Measurements from ENCODE around the gene EAF1.
"Not testable (repeated sequence)": the region's sequence is repeated elsewhere in the genome, so short reads cannot be mapped to it uniquely, and the experiment has no call there.

Gene EAF1

DNA sequence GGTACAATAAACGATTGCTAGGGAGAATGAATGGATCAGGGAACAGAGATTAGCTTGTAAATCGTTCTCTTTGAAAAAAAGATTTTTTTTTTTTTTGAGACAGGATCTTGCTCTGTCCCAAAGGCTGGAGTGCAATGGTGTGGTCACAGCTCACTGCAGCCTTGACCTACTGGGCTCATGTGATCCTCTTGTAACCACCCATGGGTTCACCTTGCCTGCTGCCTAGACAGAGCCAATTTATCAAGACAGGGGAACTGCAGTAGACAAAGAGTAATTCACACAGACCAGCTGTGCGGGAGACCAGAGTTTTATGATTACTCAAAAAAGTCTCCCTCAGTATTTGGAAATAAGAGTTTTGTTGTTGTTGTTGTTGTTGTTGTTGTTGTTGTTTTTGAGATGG is 39.7 kb upstream of the EAF1 start:
- 91% methylated on average over 3 of the region's 3 CpGs for WGBS
- Histone ChIP-seq H3K27ac (ENCODE audit: low read depth, low read length) (no peak overlapping the region), H3K4me1 (ENCODE audit: insufficient read depth, low read length) (no peaks in the 10 kb centered on the region), H3K36me3 (ENCODE audit: insufficient read depth, low read length) (no peaks in the 10 kb centered on the region), H3K9ac (ENCODE audit: low read depth, low read length) (no peak overlapping the region), H3K27me3 (ENCODE audit: insufficient read depth, low read length) (no peaks in the 10 kb centered on the region), H3K4me3 (ENCODE audit: low read length) (no peak overlapping the region), H3K9me3 (ENCODE audit: insufficient read depth, low read depth, low read length) (peaks cover 6% of the 10 kb centered on the region; the same call in 1 of the 2 replicates)

DNA sequence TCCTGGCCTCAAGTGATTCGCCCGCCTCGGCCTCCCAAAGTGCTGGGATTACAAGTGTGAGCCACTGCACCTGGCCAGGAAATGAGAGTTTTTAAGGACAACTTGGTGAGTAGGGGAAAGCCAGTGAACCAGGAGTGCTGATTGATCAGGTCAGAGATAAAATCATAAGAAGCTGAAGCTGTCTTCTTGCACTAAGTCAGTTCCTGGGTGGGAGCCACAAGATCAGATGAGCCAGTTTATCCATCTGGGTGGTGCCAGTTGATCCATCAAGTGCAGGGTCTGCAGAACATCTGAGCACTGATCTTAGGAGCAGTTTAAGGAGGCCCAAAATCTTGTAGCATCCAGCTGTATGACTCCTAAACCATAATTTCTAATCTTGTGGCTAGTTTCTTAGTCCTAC is 39.1 kb upstream of the EAF1 start:
- not testable (repeated sequence) for H3K36me3 ChIP-seq (ENCODE audit: insufficient read depth, low read length); H3K27ac ChIP-seq (ENCODE audit: low read depth, low read length); H3K4me1 ChIP-seq (ENCODE audit: insufficient read depth, low read length); H3K9ac ChIP-seq (ENCODE audit: low read depth, low read length); H3K4me3 ChIP-seq (ENCODE audit: low read length); H3K27me3 ChIP-seq (ENCODE audit: insufficient read depth, low read length); H3K9me3 ChIP-seq (ENCODE audit: insufficient read depth, low read depth, low read length)
- 95% methylated on average over 3 of the region's 3 CpGs for whole genome bisulfite sequencing

DNA sequence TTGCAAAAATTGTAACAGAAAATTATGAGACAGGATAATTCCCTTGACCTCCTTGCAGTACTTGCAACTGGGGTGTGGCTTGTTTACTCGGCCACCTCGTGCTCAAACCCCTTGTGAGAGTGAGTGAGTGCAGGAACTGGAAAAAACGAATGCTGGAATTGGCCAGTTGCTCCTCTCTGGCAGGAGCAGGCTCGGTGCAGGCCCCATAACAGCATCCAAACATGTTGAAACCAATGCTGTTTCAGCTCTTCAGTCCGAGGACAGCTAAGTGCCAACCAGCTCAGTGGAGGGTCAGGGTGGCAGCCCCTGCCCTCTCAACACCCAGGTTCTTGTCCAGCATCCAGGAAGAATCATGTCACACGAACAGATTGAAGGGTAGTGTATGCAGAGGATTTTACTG is 36.9 kb upstream of the EAF1 start:
- no peak overlapping the region for H3K9ac ChIP-seq (ENCODE audit: low read depth, low read length)
- H3K36me3 ChIP-seq (ENCODE audit: insufficient read depth, low read length): no peaks in the 10 kb centered on the region
- no peak overlapping the region for H3K27ac ChIP-seq (ENCODE audit: low read depth, low read length)
- peaks cover 6% of the 10 kb centered on the region; the same call in 1 of the 2 replicates for H3K9me3 ChIP-seq (ENCODE audit: insufficient read depth, low read depth, low read length)
- no peaks in the 10 kb centered on the region for H3K4me1 ChIP-seq (ENCODE audit: insufficient read depth, low read length)
- H3K4me3 ChIP-seq (ENCODE audit: low read length): no peak overlapping the region
- 70% methylated on average over 6 of the region's 6 CpGs for WGBS
- no peaks in the 10 kb centered on the region for H3K27me3 ChIP-seq (ENCODE audit: insufficient read depth, low read length)

DNA sequence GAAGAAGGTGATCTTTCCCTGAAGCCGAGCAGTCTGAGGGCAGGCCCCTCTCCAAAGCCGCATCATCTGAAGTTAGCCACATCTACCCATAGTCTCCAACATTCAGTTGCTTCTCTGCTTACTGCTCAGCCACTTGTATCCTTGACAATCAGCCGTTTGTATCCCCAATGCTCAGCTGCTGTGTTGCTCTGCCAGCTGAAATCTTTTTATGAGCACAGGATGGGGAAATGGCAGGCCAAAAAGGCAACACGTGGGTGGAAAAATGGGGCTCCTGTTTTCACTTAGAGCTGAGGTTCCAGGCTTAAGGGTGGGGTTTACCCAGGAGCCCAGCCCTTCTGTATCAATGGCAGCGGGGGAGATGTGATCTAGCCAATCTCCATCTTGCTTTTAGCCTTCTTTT is 36.4 kb upstream of the EAF1 start:
- no peak overlapping the region for H3K9ac ChIP-seq (ENCODE audit: low read depth, low read length)
- no peak overlapping the region for H3K27ac ChIP-seq (ENCODE audit: low read depth, low read length)
- H3K36me3 ChIP-seq (ENCODE audit: insufficient read depth, low read length): no peaks in the 10 kb centered on the region
- H3K27me3 ChIP-seq (ENCODE audit: insufficient read depth, low read length): no peaks in the 10 kb centered on the region
- H3K9me3 ChIP-seq (ENCODE audit: insufficient read depth, low read depth, low read length): 0 out of 2 replicates have a peak, but pooled peaks cover 4% of the 10 kb centered on the region
- WGBS: 89% methylated on average over 5 of the region's 5 CpGs
- H3K4me1 ChIP-seq (ENCODE audit: insufficient read depth, low read length): no peaks in the 10 kb centered on the region
- H3K4me3 ChIP-seq (ENCODE audit: low read length): no peak overlapping the region

DNA sequence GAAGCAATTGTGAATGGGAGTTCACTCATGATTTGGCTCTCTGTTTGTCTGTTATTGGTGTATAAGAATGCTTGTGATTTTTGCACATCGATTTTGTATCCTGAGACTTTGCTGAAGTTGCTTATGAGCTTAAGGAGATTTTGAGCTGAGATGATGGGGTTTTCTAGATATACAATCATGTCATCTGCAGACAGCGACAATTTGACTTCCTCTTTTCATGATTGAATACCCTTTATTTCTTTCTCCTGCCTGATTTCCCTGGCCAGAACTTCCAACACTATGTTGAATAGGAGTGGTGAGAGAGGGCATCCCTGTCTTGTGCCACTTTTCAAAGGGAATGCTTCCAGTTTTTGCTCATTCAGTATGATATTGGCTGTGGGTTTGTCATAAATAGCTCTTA is 34.1 kb upstream of the EAF1 start:
- not testable (repeated sequence) for H3K27me3 ChIP-seq (ENCODE audit: insufficient read depth, low read length); H3K4me1 ChIP-seq (ENCODE audit: insufficient read depth, low read length); H3K36me3 ChIP-seq (ENCODE audit: insufficient read depth, low read length); H3K27ac ChIP-seq (ENCODE audit: low read depth, low read length); H3K4me3 ChIP-seq (ENCODE audit: low read length); H3K9me3 ChIP-seq (ENCODE audit: insufficient read depth, low read depth, low read length); H3K9ac ChIP-seq (ENCODE audit: low read depth, low read length)
- whole genome bisulfite sequencing: no CpG with 5 or more reads among the region's 2 CpGs

DNA sequence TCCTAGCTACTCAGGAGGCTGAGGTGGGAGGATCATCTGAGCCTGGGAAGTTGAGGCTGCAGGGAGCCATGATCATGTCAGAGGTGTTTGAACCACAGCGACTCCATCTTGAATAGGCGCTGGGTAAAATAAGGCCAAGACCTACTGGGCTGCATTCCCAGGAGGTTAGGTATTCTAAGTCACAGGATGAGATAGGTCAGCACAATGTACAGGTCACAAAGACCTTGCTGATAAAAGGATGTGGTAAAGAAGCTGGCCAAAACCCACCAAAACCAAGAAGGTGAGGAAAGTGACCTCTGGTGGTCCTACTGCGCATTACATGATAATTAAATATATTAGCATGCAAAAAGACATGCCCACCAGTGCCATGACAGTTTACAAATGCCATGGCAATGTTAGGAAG is 28.7 kb upstream of the EAF1 start:
- not testable (repeated sequence) for H3K27ac ChIP-seq (ENCODE audit: low read depth, low read length); H3K27me3 ChIP-seq (ENCODE audit: insufficient read depth, low read length); H3K4me3 ChIP-seq (ENCODE audit: low read length); H3K9me3 ChIP-seq (ENCODE audit: insufficient read depth, low read depth, low read length); H3K4me1 ChIP-seq (ENCODE audit: insufficient read depth, low read length); H3K36me3 ChIP-seq (ENCODE audit: insufficient read depth, low read length); H3K9ac ChIP-seq (ENCODE audit: low read depth, low read length)
- 96% methylated on average over 2 of the region's 3 CpGs for WGBS

DNA sequence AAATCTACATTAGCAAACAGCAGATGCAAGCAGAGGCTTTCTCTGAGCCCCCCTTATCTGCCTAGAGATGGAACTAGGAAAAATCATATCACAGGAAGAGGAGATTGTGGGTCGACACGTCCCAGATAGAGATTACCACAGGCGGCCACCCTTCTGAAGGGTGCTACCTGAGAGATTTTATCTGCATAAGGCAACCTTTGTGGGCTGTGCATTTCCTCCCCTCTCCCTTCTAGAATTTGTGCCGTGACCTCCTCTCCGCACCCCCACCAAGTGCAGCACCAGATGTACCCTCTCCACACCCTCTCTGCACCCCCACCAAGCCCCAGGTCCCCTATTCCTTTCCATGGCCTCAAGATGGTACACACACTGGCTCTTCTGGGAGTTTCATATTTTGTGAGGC is 27.4 kb upstream of the EAF1 start:
- Histone ChIP-seq H3K27me3 (ENCODE audit: insufficient read depth, low read length) (no peaks in the 10 kb centered on the region), H3K4me1 (ENCODE audit: insufficient read depth, low read length) (no peaks in the 10 kb centered on the region), H3K9me3 (ENCODE audit: insufficient read depth, low read depth, low read length) (peaks cover 9% of the 10 kb centered on the region), H3K27ac (ENCODE audit: low read depth, low read length) (no peak overlapping the region), H3K4me3 (ENCODE audit: low read length) (no peak overlapping the region), H3K36me3 (ENCODE audit: insufficient read depth, low read length) (no peaks in the 10 kb centered on the region), H3K9ac (ENCODE audit: low read depth, low read length) (no peak overlapping the region)
- WGBS: 77% methylated on average over 5 of the region's 5 CpGs

DNA sequence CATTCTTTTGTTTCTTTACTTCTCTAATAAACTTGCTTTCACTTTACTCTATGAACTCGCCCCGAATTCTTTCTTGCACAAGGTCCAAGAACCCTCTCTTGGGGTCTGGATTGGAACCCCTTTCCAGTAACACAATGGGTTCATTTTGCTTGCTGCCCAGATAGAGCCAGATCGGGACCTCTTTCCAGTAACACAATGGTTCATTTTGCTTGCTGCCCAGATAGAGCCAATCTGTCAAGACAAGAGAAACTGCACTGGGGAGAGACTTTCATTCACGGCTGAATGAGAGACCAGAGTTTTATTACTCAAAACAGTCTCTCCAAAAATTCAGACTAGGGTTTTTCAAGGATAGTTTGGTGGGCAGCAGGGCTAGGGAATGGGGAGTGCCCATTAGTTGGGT is 25.5 kb upstream of the EAF1 start:
- Histone ChIP-seq H3K36me3 (ENCODE audit: insufficient read depth, low read length) (no peaks in the 10 kb centered on the region), H3K9me3 (ENCODE audit: insufficient read depth, low read depth, low read length) (peaks cover 9% of the 10 kb centered on the region), H3K9ac (ENCODE audit: low read depth, low read length) (no peak overlapping the region), H3K27ac (ENCODE audit: low read depth, low read length) (no peak overlapping the region), H3K4me3 (ENCODE audit: low read length) (no peak overlapping the region), H3K4me1 (ENCODE audit: insufficient read depth, low read length) (no peaks in the 10 kb centered on the region), H3K27me3 (ENCODE audit: insufficient read depth, low read length) (no peaks in the 10 kb centered on the region)
- WGBS: 93% methylated on average over 4 of the region's 4 CpGs

GRCh38 chr3:15403495-15403894 is 23.9 kb upstream of the EAF1 start:
- H3K4me1 ChIP-seq (ENCODE audit: insufficient read depth, low read length): no peaks in the 10 kb centered on the region
- H3K36me3 ChIP-seq (ENCODE audit: insufficient read depth, low read length): 0 out of 2 replicates have a peak, but pooled peaks cover 3% of the 10 kb centered on the region
- H3K9me3 ChIP-seq (ENCODE audit: insufficient read depth, low read depth, low read length): no peaks in the 10 kb centered on the region
- WGBS: 96% methylated on average over 3 of the region's 3 CpGs
- H3K27me3 ChIP-seq (ENCODE audit: insufficient read depth, low read length): no peaks in the 10 kb centered on the region
- H3K27ac ChIP-seq (ENCODE audit: low read depth, low read length): no peak overlapping the region
- H3K9ac ChIP-seq (ENCODE audit: low read depth, low read length): no peak overlapping the region
- no peak overlapping the region for H3K4me3 ChIP-seq (ENCODE audit: low read length)

DNA sequence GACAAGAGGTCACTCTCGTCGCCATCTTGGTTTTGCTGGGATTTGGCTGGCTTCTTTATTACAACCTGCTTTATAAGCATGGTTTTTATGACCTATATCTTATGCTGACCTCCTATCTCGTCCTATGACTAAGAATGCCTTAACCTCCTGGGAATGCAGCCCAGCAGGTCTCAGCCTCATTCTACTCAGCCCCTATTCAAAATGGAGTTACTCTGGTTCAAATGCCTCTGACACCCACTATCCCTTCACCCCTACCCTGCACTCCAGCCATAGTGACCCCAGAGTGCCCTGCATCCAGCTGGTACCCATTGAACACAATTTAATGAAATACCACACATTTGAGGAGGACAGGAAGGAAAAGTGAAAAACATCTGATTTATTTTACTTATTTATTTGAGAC is 23.4 kb upstream of the EAF1 start:
- H3K27ac ChIP-seq (ENCODE audit: low read depth, low read length): no peak overlapping the region
- no peak overlapping the region for H3K4me3 ChIP-seq (ENCODE audit: low read length)
- no peaks in the 10 kb centered on the region for H3K4me1 ChIP-seq (ENCODE audit: insufficient read depth, low read length)
- H3K9me3 ChIP-seq (ENCODE audit: insufficient read depth, low read depth, low read length): no peaks in the 10 kb centered on the region
- no peak overlapping the region for H3K9ac ChIP-seq (ENCODE audit: low read depth, low read length)
- H3K27me3 ChIP-seq (ENCODE audit: insufficient read depth, low read length): no peaks in the 10 kb centered on the region
- 0 out of 2 replicates have a peak, but pooled peaks cover 3% of the 10 kb centered on the region for H3K36me3 ChIP-seq (ENCODE audit: insufficient read depth, low read length)
- 87% methylated on average over 3 of the region's 3 CpGs for WGBS

- Histone ChIP-seq H3K9me3 (ENCODE audit: insufficient read depth, low read depth, low read length) (no peaks in the 10 kb centered on the region), H3K4me3 (ENCODE audit: low read length) (no peak overlapping the region), H3K27me3 (ENCODE audit: insufficient read depth, low read length) (no peaks in the 10 kb centered on the region), H3K36me3 (ENCODE audit: insufficient read depth, low read length) (peaks cover 10% of the 10 kb centered on the region), H3K9ac (ENCODE audit: low read depth, low read length) (no peak overlapping the region), H3K27ac (ENCODE audit: low read depth, low read length) (no peak overlapping the region), H3K4me1 (ENCODE audit: insufficient read depth, low read length) (no peaks in the 10 kb centered on the region)
- 100% methylated on average over 1 of the region's 1 CpG for WGBS
Observed at GRCh38 chr3:15404767-15405166, 22.6 kb upstream of the EAF1 start.

DNA sequence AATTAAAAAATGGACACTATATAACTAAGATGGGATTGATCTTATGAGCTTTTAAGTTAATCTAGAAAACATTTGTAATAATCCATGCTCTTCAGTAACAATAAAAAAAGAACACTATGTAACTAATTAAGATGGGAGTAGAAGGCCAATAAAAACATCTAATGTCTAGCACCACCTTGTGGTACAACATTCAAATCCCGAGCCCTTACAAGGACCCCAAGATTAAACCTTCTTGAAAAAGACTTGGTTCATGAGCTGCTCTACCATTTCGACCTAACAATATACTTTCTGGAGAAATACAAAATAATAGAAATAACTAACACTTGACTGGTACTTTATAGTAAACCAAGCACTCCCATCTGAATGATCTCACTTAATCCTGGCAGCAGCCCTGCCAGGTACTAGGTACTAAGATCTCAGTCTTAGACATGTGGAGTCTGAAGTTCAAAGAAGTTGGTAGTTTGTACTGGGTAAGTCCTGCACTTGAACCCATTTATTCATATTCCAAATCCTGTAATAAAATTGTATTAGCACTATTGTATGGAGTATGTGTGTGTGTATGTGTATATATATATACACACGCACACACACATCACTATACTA is 21.8 kb upstream of the EAF1 start:
- Histone ChIP-seq H3K4me3 (ENCODE audit: low read length) (no peak overlapping the region), H3K9me3 (ENCODE audit: insufficient read depth, low read depth, low read length) (no peaks in the 10 kb centered on the region), H3K27ac (ENCODE audit: low read depth, low read length) (no peak overlapping the region), H3K36me3 (ENCODE audit: insufficient read depth, low read length) (peaks cover 16% of the 10 kb centered on the region), H3K4me1 (ENCODE audit: insufficient read depth, low read length) (no peaks in the 10 kb centered on the region), H3K9ac (ENCODE audit: low read depth, low read length) (no peak overlapping the region), H3K27me3 (ENCODE audit: insufficient read depth, low read length) (no peaks in the 10 kb centered on the region)
- 14% methylated on average over 2 of the region's 3 CpGs for WGBS
